Keratinocyte (primary cell): Measurements from ENCODE around the gene ZNF23. TPM values are rescaled to one million over a fixed set of nuclear protein-coding genes. Genes with fewer than 3 reads are reported as not detected.

Experiments used
- DNase-seq: peaks from one replicate; pipeline ENCODE4 v3.0.0-alpha.2; 2011; ENCODE audit warnings: low read depth, missing footprints, low spot score
- FAIRE-seq: peaks from 2 replicates; lab custom pipeline; 2011; peaks lifted over from hg19 to GRCh38; lab: Jason Lieb, UNC
- H2AFZ ChIP-seq: 2 replicates; pipeline ENCODE4 v1.6.0; 2012; ENCODE audit warnings: low read length, control low read depth, inconsistent platforms; ENCODE audit not compliant: control insufficient read depth
- H3K27ac ChIP-seq: 2 replicates; pipeline ENCODE4 v1.5.1; 2011; ENCODE audit warnings: low read length; ENCODE audit not compliant: control insufficient read depth, insufficient read depth
- H3K27me3 ChIP-seq: 3 replicates; pipeline ENCODE4 v1.6.0; 2011; ENCODE audit warnings: low read length; ENCODE audit not compliant: control insufficient read depth, insufficient read depth; ENCODE audit errors: extremely low read depth
- H3K36me3 ChIP-seq, 2 experiments: 2 replicates in 1 of 2; 3 replicates in 1 of 2; pipeline ENCODE4 v1.5.1; 2011; ENCODE audit warnings: low read length in 2 of 2, mild to moderate bottlenecking in 1 of 2; ENCODE audit not compliant: control insufficient read depth in 2 of 2, insufficient read depth in 2 of 2; ENCODE audit errors: extremely low read depth in 1 of 2
- H3K4me1 ChIP-seq: 3 replicates; pipeline ENCODE4 v1.5.1; 2011; ENCODE audit warnings: low read length; ENCODE audit not compliant: control insufficient read depth, insufficient read depth; ENCODE audit errors: extremely low read depth
- H3K4me2 ChIP-seq: 3 replicates; pipeline ENCODE4 v1.6.0; 2011; ENCODE audit warnings: low read depth, low read length; ENCODE audit not compliant: control insufficient read depth, insufficient read depth; ENCODE audit errors: extremely low read depth
- H3K4me3 ChIP-seq, 3 experiments: fragments of 200-600 bp in 1 of 3; sonication (generic) in 1 of 3; 2 replicates in 2 of 3; 3 replicates in 1 of 3; pipeline ENCODE4 v1.5.1; 2011 to 2016; ENCODE audit warnings: low read length in 3 of 3, mild to moderate bottlenecking in 3 of 3, control low read depth in 2 of 3, inconsistent platforms in 1 of 3, low read depth in 1 of 3, mixed read lengths in 1 of 3, mixed run types in 1 of 3, moderate library complexity in 1 of 3; ENCODE audit not compliant: control insufficient read depth in 2 of 3, insufficient read depth in 2 of 3; ENCODE audit errors: extremely low read depth in 1 of 3
- H3K79me2 ChIP-seq: 2 replicates; pipeline ENCODE4 v1.6.0; 2012; ENCODE audit warnings: low read length; ENCODE audit not compliant: control insufficient read depth, insufficient read depth
- H3K9ac ChIP-seq: 3 replicates; pipeline ENCODE4 v1.6.0; 2011; ENCODE audit warnings: low read length; ENCODE audit not compliant: control insufficient read depth, insufficient read depth; ENCODE audit errors: extremely low read depth
- H3K9me1 ChIP-seq: 3 replicates; pipeline ENCODE4 v1.6.0; 2011; ENCODE audit warnings: low read length; ENCODE audit not compliant: control insufficient read depth, insufficient read depth; ENCODE audit errors: extremely low read depth
- H3K9me3 ChIP-seq: 2 replicates; pipeline ENCODE4 v1.5.1; 2012; ENCODE audit warnings: low read depth, low read length; ENCODE audit not compliant: control insufficient read depth
- H4K20me1 ChIP-seq: 3 replicates; pipeline ENCODE4 v1.6.0; 2011; ENCODE audit warnings: low read length; ENCODE audit not compliant: control insufficient read depth, insufficient read depth; ENCODE audit errors: extremely low read depth
- CTCF ChIP-seq, 3 experiments: IDR thresholded peaks in 1 of 3; conservative IDR thresholded peaks in 1 of 3; optimal IDR thresholded peaks in 1 of 3; 2 replicates in 2 of 3; 3 replicates in 1 of 3; pipeline versions ENCODE3 to v1.5.1; 2011; ENCODE audit warnings: low read length in 3 of 3, mild to moderate bottlenecking in 3 of 3, moderate library complexity in 2 of 3, control low read depth in 1 of 3, inconsistent platforms in 1 of 3; ENCODE audit not compliant: insufficient read depth in 2 of 3; ENCODE audit errors: extremely low read depth in 1 of 3
- EZH2 ChIP-seq: IDR thresholded peaks from one replicate; pipeline ENCODE4 v1.6.1; 2012; ENCODE audit warnings: inconsistent platforms, mild to moderate bottlenecking, low read length, moderate library complexity
- dilution Hi-C: fragments of 300-500 bp; cut with MboI; formaldehyde crosslinking; loops from one replicate; pipeline ENCODE4 v1.7.0; 2020; ENCODE audit warnings: low sequenced_read_pairs; ENCODE audit not compliant: extremely low pct_ligation_motif_present
- polyA plus RNA-seq, 5 experiments: library from polyadenylated mRNA; depleted of rRNA in 3 of 5; stranded (reverse) in 3 of 5; stranded (forward) in 1 of 5; unstranded in 1 of 5; fragments of >200 nt; gene quantifications; 1 replicate in 1 of 5; 2 replicates in 3 of 5; 3 replicates in 1 of 5; pipeline versions ENCODE4 v1.2.1 to v1.2.3, GENCODE V29; 2011 to 2012; ENCODE audit warnings: missing spikeins in 2 of 5, low read depth in 1 of 5, low replicate concordance in 1 of 5

Gene ZNF23
- polyA plus RNA-seq, 1 donor (not counting 4 experiments of a cell fraction or from before 2014, with no cell fraction given), result 8.2 TPM

DNA sequence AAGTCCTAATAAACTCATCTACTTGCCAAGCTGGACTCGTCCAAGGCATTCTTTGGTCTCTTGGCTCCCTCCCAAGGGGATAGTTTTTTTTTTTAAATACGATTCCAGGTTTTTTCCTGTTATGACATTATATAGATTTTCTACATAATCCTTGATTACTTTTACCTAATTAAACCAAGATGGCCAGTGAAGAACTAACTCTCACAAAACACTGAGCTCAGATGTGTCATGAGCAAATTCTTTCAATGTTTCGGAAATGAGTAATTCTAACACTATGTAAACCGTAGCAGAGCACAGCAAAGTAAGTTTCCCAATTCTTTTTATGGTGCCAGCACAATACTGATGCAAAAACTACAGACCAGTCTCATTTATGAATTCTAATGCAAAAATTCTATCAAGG is 1.8 kb downstream of the ZNF23 start:
- no peak for DNase-seq
- no peaks in the 10 kb centered on the region for H3K9me1 ChIP-seq
- no peak overlapping the region for H2AFZ ChIP-seq
- no peaks in the 10 kb centered on the region for H3K27me3 ChIP-seq
- H3K27ac ChIP-seq, result no peak overlapping the region
- H3K79me2 ChIP-seq, result peaks cover 19% of the 10 kb centered on the region
- H3K4me2 ChIP-seq, result peak overlapping the region; percentile 91
- H3K9me3 ChIP-seq, result no peaks in the 10 kb centered on the region
- peak overlapping the region in 1 of 3 experiments; percentile 88 for H3K4me3 ChIP-seq
- no peaks in the 10 kb centered on the region for H3K36me3 ChIP-seq
- no peak overlapping the region for H3K9ac ChIP-seq
- no peaks in the 10 kb centered on the region for H4K20me1 ChIP-seq
- dilution Hi-C loops, result no loop called here
- TF ChIP-seq EZH2 (no peak), CTCF (optimal IDR thresholded peaks at IDR 0.05 in 1 of 3, IDR thresholded peaks at IDR 0.05 in 1 of 3, conservative IDR thresholded peaks at IDR 0.05 in 1 of 3; ENCODE audit: extremely low read depth in 1 of 3, insufficient read depth in 2 of 3, low read length in 3 of 3) (no peak)
- no peak for FAIRE-seq
- peaks cover 13% of the 10 kb centered on the region for H3K4me1 ChIP-seq

DNA sequence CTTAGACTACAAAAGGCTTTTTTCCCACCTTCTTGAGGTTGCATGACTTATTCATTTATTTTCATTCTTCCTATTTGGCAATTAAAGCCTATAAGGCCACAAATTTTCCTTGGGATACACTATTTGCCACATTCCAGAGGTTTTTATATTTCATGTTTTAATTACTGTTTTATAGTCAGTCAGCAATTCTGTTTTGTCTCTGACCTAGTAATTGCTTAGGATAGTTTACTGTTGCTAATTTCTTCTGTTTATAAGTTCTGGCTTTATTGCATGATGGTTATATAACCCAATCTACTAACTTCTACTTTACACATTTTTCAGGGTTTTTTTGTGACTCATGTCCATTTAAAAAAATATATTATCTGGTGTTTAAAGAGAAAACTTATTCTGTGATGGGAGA is 2.5 kb downstream of the ZNF23 start:
- peaks cover 13% of the 10 kb centered on the region for H3K4me1 ChIP-seq
- H4K20me1 ChIP-seq, result no peaks in the 10 kb centered on the region
- dilution Hi-C loops, result no loop called here
- no peaks in the 10 kb centered on the region for H3K27me3 ChIP-seq
- FAIRE-seq (no peak), DNase-seq (no peak)
- peaks cover 2 to 4% of the 10 kb centered on the region in 2 experiments for H3K36me3 ChIP-seq
- H3K9ac ChIP-seq, result no peak overlapping the region
- no peak overlapping the region for H3K4me3 ChIP-seq
- H3K4me2 ChIP-seq, result no peak overlapping the region
- H3K79me2 ChIP-seq, result peaks cover 19% of the 10 kb centered on the region
- no peaks in the 10 kb centered on the region for H3K9me1 ChIP-seq
- H2AFZ ChIP-seq, result no peak overlapping the region
- no peaks in the 10 kb centered on the region for H3K9me3 ChIP-seq
- no peak overlapping the region for H3K27ac ChIP-seq
- TF ChIP-seq EZH2 (no peak), CTCF (optimal IDR thresholded peaks at IDR 0.05 in 1 of 3, IDR thresholded peaks at IDR 0.05 in 1 of 3, conservative IDR thresholded peaks at IDR 0.05 in 1 of 3; ENCODE audit: extremely low read depth in 1 of 3, insufficient read depth in 2 of 3, low read length in 3 of 3) (no peak)
